MM.1S (cell line): ENCODE data around the gene CNTN5.
A peak's percentile ranks its signal among the peaks of the same experiment; 100 is the strongest.

Source experiments
- DNase-seq: peaks from one replicate; pipeline ENCODE4 v3.0.0-alpha.2; 2015
- H2AFZ ChIP-seq: fragments of 300-600 bp; sonication (generic); 2 replicates; pipeline ENCODE4 v1.6.0; 2016; ENCODE audit warnings: antibody characterized with exemption, low read length
- H3F3A ChIP-seq: fragments of 300-600 bp; sonication (generic); 2 replicates; pipeline ENCODE4 v1.6.1; 2016; ENCODE audit warnings: mild to moderate bottlenecking, antibody characterized with exemption, low read length, moderate library complexity, mixed read lengths; ENCODE audit not compliant: insufficient read depth
- H3K27ac ChIP-seq: fragments of 300-600 bp; sonication (generic); 2 replicates; pipeline ENCODE4 v1.5.1; 2016; ENCODE audit warnings: mild to moderate bottlenecking, low read length
- H3K27me3 ChIP-seq: fragments of 300-600 bp; sonication (generic); replicated peaks from 2 replicates; pipeline ENCODE4 v1.6.0; 2016; ENCODE audit warnings: low read length; ENCODE audit not compliant: insufficient read depth
- H3K36me3 ChIP-seq: fragments of 300-600 bp; sonication (generic); replicated peaks from 2 replicates; pipeline ENCODE4 v1.6.1; 2016; ENCODE audit warnings: mild to moderate bottlenecking, low read length, mixed read lengths; ENCODE audit not compliant: insufficient read depth
- H3K4me1 ChIP-seq: fragments of 300-600 bp; sonication (generic); 2 replicates; pipeline ENCODE4 v1.6.1; 2016; ENCODE audit warnings: low read length, mixed read lengths
- H3K4me2 ChIP-seq: fragments of 300-600 bp; sonication (generic); 2 replicates; pipeline ENCODE4 v1.6.0; 2016; ENCODE audit warnings: low read depth, low read length
- H3K4me3 ChIP-seq: fragments of 300-600 bp; sonication (generic); 2 replicates; pipeline ENCODE4 v1.5.1; 2016; ENCODE audit warnings: low read length, mixed read lengths
- H3K79me2 ChIP-seq: fragments of 300-600 bp; sonication (generic); 2 replicates; pipeline ENCODE4 v1.6.1; 2016; ENCODE audit warnings: mixed run types, low read length, mixed read lengths
- H3K9ac ChIP-seq: fragments of 300-600 bp; sonication (generic); 2 replicates; pipeline ENCODE4 v1.6.1; 2016; ENCODE audit warnings: low read length, mixed read lengths
- H3K9me2 ChIP-seq: fragments of 300-600 bp; sonication (generic); replicated peaks from 2 replicates; pipeline ENCODE4 v1.6.1; 2016; ENCODE audit warnings: mild to moderate bottlenecking, low read length, mixed read lengths; ENCODE audit not compliant: insufficient read depth
- H3K9me3 ChIP-seq: fragments of 300-600 bp; sonication (generic); replicated peaks from 2 replicates; pipeline ENCODE4 v1.6.1; 2016; ENCODE audit warnings: mild to moderate bottlenecking, low read length, mixed read lengths; ENCODE audit not compliant: insufficient read depth
- H4K20me1 ChIP-seq: fragments of 300-600 bp; sonication (generic); 2 replicates; pipeline ENCODE4 v1.6.1; 2016; ENCODE audit warnings: mild to moderate bottlenecking, low read length, moderate library complexity, mixed read lengths; ENCODE audit not compliant: insufficient read depth
- EZH2 ChIP-seq: fragments of 300-600 bp; sonication (generic); optimal IDR thresholded peaks from 2 replicates; pipeline ENCODE3; 2017; ENCODE audit warnings: low read depth, mild to moderate bottlenecking, antibody characterized with exemption, low read length, mixed read lengths
- EZH2phosphoT487 ChIP-seq: fragments of 300-600 bp; sonication (generic); IDR thresholded peaks from 2 replicates; pipeline ENCODE4 v1.6.1; 2018; ENCODE audit warnings: antibody characterized with exemption, low read length
- TF ChIP-seq, protein P1 (sequence below): fragments of 300-600 bp; sonication (generic); IDR thresholded peaks from 2 replicates; pipeline ENCODE4 v1.5.1; 2016; ENCODE audit warnings: antibody characterized with exemption, low read length, mixed read lengths

CNTN5 gene

DNA sequence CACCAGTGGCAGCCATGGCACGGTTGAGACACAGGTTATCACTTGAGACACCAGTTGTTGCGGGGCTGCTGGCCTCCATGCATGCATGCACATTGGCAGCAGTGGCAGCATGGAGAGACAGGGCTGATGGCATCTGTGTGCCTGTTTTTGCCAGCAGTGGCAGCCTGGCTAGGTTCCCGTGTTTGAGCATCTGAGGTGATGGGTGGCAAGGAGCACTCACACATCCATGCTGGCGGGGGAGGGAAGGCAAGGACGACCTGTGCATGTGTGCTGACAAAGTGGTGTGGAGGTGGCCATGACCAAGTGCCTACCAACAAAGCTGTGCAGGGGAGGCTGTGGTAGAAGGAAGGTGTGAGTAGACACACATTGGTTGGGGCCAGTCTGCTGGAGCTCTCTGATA is 133.5 kb downstream of the CNTN5 start:
- no peak for DNase-seq
- Histone ChIP-seq H3K27me3 (no peaks in the 10 kb centered on the region), H2AFZ (no peak overlapping the region), H3K4me1 (peaks cover 11% of the 10 kb centered on the region), H3K4me3 (no peak overlapping the region), H3K79me2 (no peaks in the 10 kb centered on the region), H3K9ac (no peak overlapping the region), H3K36me3 (no peaks in the 10 kb centered on the region), H3K4me2 (no peak overlapping the region), H3K9me2 (no peaks in the 10 kb centered on the region), H3F3A (no peaks in the 10 kb centered on the region), H3K27ac (no peak overlapping the region), H3K9me3 (no peaks in the 10 kb centered on the region), H4K20me1 (no peaks in the 10 kb centered on the region)
- no peak for TF ChIP-seq EZH2phosphoT487
- TF ChIP-seq, protein P1, sequence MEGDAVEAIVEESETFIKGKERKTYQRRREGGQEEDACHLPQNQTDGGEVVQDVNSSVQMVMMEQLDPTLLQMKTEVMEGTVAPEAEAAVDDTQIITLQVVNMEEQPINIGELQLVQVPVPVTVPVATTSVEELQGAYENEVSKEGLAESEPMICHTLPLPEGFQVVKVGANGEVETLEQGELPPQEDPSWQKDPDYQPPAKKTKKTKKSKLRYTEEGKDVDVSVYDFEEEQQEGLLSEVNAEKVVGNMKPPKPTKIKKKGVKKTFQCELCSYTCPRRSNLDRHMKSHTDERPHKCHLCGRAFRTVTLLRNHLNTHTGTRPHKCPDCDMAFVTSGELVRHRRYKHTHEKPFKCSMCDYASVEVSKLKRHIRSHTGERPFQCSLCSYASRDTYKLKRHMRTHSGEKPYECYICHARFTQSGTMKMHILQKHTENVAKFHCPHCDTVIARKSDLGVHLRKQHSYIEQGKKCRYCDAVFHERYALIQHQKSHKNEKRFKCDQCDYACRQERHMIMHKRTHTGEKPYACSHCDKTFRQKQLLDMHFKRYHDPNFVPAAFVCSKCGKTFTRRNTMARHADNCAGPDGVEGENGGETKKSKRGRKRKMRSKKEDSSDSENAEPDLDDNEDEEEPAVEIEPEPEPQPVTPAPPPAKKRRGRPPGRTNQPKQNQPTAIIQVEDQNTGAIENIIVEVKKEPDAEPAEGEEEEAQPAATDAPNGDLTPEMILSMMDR = no peak
- TF ChIP-seq EZH2 = no peak

DNA sequence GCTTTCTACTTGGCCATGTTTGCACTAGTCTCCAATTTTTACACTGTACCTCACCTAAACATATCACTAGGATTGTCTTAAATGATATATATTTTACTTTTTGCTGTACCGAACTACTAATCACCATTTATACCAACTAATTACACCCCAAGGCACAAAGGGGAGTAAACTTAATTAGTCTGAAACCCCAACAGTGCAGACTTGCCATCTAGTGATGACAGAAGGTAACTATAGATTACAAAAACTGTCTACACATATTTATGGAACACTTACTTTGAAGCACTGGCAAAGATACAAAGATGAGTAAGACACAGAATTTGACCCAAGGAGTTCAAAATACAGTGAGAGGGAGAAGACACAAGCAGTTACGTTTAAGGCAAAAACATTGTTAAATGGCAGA is 139.7 kb downstream of the CNTN5 start:
- no peak overlapping the region for H2AFZ ChIP-seq
- peaks cover 8% of the 10 kb centered on the region; the same call in 1 of the 2 replicates for H3K4me1 ChIP-seq
- H3F3A ChIP-seq = no peaks in the 10 kb centered on the region
- H3K9me3 ChIP-seq = no peaks in the 10 kb centered on the region
- no peaks in the 10 kb centered on the region for H3K36me3 ChIP-seq
- H4K20me1 ChIP-seq = no peaks in the 10 kb centered on the region
- no peaks in the 10 kb centered on the region for H3K27me3 ChIP-seq
- no peaks in the 10 kb centered on the region for H3K79me2 ChIP-seq
- H3K27ac ChIP-seq = no peak overlapping the region
- no peak overlapping the region for H3K9ac ChIP-seq
- no peak for TF ChIP-seq EZH2phosphoT487
- TF ChIP-seq, protein P1 = peak; percentile 48
- H3K4me2 ChIP-seq = no peak overlapping the region
- no peak overlapping the region for H3K4me3 ChIP-seq
- no peaks in the 10 kb centered on the region for H3K9me2 ChIP-seq
- DNase-seq = peak; percentile 35

DNA sequence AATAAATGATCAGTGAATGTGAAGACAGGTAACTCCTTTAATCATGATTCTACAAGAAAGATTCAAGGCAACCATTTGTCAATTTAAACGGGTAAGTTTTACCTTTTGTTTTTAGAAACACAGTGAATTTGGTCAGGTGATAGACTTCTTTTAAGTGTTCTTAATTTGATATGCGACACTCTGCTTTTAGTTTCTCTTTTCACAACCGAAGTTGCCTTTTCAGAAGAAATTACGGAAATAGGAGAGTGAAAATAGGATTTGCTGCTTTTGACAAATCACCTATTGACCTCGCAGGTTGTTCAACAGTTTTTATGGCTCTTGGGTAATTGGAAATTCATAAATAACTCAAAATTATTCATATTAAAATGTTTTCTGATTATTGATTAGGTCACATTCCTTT is 142.1 kb downstream of the CNTN5 start:
- peak overlapping the region; percentile 40 for H3K4me2 ChIP-seq
- peak overlapping the region; percentile 50 for H2AFZ ChIP-seq
- no peaks in the 10 kb centered on the region for H3K79me2 ChIP-seq
- H3K9me3 ChIP-seq = no peaks in the 10 kb centered on the region
- H4K20me1 ChIP-seq = no peaks in the 10 kb centered on the region
- H3K4me1 ChIP-seq = 0 out of 2 replicates have a peak, but pooled peaks cover 4% of the 10 kb centered on the region
- H3K9me2 ChIP-seq = no peaks in the 10 kb centered on the region
- no peaks in the 10 kb centered on the region for H3K27me3 ChIP-seq
- H3K27ac ChIP-seq = no peak overlapping the region; the same call in 1 of the 2 replicates
- peak overlapping the region; percentile 35 for H3K4me3 ChIP-seq
- no peaks in the 10 kb centered on the region for H3K36me3 ChIP-seq
- no peak for TF ChIP-seq EZH2
- no peak for TF ChIP-seq EZH2phosphoT487
- TF ChIP-seq, protein P1 = no peak
- H3F3A ChIP-seq = no peaks in the 10 kb centered on the region
- peak overlapping the region; percentile 2; the same call in 1 of the 2 replicates for H3K9ac ChIP-seq
- DNase-seq = peak; percentile 85

DNA sequence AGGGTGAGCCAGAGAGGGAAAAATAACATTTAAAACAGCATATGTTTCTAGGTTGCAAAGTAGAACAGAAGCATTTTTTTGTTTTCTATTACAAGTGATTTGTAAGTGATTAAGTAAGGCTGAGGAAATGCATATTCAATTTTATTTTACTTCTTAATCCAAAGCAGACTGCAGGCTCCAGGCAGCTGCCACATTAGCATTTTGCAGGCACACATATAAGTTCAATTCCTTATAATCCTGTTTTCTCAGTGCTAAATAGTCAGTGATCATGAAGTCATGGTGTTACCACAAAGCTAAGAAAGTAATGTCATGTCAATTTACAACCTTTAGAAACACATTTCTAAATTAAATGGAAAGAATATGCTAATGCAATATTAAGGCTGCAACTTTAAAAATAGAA is 149.8 kb downstream of the CNTN5 start:
- no peak for DNase-seq
- H3K4me1 ChIP-seq = no peaks in the 10 kb centered on the region
- no peak overlapping the region for H3K4me2 ChIP-seq
- no peak overlapping the region for H3K9ac ChIP-seq
- H3K27me3 ChIP-seq = no peaks in the 10 kb centered on the region
- no peaks in the 10 kb centered on the region for H3K79me2 ChIP-seq
- no peaks in the 10 kb centered on the region for H3K9me3 ChIP-seq
- no peaks in the 10 kb centered on the region for H4K20me1 ChIP-seq
- H3K9me2 ChIP-seq = no peaks in the 10 kb centered on the region
- H3K4me3 ChIP-seq = no peak overlapping the region
- no peak overlapping the region for H2AFZ ChIP-seq
- no peaks in the 10 kb centered on the region for H3K36me3 ChIP-seq
- no peak for TF ChIP-seq EZH2
- TF ChIP-seq EZH2phosphoT487 = no peak
- TF ChIP-seq, protein P1 = no peak
- H3K27ac ChIP-seq = no peak overlapping the region
- no peaks in the 10 kb centered on the region for H3F3A ChIP-seq
